Prostate gland (tissue), 2 donors: ENCODE results near the gene NOS1AP.

Source experiments
- CTCF ChIP-seq, 4 experiments: fragments of 200-600 bp in 2 of 4; fragments of 450-650 bp in 2 of 4; sonication (generic) in 2 of 4; IDR thresholded peaks; 1 replicate in 3 of 4; 2 replicates in 1 of 4; pipeline ENCODE4 v1.5.1; 2016 to 2019; ENCODE audit warnings: antibody characterized with exemption in 4 of 4, mild to moderate bottlenecking in 2 of 4, moderate library complexity in 2 of 4
- POLR2A ChIP-seq: fragments of 450-650 bp; IDR thresholded peaks from one replicate; pipeline ENCODE4 v1.6.1; 2016; ENCODE audit warnings: antibody characterized with exemption, mild to moderate bottlenecking

GRCh38 chr1:162281426-162281825 lies 211.9 kb downstream of the NOS1AP start:
- TF ChIP-seq CTCF (IDR thresholded peaks at IDR 0.05), result no peak
- TF ChIP-seq POLR2A, result no peak
